Measurements from ENCODE around the gene PAGR1.

DNA sequence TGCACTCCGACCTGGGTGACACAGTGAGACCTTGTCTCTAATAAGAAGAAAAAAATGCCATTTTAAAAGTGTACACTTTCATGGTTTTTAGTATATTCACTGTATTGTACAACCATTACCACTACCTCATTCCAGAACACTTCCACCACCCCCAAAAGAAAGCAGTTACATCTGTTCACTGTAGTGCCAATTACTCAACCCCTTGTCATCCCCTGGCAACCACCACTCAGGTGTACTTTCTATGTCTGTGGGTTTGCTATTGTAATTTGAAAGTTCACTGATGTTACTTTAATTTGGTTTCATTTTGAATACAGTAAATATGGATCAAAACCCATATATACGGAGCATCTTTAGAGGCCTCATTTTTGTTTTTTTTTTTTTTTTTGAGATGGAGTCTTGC, 31.8 kb upstream of the PAGR1 start:
- TF ChIP-seq POLR2A (IDR thresholded peaks at IDR 0.05): no peak
- TF ChIP-seq, protein P1, sequence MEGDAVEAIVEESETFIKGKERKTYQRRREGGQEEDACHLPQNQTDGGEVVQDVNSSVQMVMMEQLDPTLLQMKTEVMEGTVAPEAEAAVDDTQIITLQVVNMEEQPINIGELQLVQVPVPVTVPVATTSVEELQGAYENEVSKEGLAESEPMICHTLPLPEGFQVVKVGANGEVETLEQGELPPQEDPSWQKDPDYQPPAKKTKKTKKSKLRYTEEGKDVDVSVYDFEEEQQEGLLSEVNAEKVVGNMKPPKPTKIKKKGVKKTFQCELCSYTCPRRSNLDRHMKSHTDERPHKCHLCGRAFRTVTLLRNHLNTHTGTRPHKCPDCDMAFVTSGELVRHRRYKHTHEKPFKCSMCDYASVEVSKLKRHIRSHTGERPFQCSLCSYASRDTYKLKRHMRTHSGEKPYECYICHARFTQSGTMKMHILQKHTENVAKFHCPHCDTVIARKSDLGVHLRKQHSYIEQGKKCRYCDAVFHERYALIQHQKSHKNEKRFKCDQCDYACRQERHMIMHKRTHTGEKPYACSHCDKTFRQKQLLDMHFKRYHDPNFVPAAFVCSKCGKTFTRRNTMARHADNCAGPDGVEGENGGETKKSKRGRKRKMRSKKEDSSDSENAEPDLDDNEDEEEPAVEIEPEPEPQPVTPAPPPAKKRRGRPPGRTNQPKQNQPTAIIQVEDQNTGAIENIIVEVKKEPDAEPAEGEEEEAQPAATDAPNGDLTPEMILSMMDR (IDR thresholded peaks at IDR 0.05): no peak

Data from vagina (tissue), 2 donors.